ENCODE measurements around the gene SYNE2.

GRCh38 chr14:63904724-63905123, 51.9 kb downstream of the SYNE2 start:
- TF ChIP-seq, protein P1, sequence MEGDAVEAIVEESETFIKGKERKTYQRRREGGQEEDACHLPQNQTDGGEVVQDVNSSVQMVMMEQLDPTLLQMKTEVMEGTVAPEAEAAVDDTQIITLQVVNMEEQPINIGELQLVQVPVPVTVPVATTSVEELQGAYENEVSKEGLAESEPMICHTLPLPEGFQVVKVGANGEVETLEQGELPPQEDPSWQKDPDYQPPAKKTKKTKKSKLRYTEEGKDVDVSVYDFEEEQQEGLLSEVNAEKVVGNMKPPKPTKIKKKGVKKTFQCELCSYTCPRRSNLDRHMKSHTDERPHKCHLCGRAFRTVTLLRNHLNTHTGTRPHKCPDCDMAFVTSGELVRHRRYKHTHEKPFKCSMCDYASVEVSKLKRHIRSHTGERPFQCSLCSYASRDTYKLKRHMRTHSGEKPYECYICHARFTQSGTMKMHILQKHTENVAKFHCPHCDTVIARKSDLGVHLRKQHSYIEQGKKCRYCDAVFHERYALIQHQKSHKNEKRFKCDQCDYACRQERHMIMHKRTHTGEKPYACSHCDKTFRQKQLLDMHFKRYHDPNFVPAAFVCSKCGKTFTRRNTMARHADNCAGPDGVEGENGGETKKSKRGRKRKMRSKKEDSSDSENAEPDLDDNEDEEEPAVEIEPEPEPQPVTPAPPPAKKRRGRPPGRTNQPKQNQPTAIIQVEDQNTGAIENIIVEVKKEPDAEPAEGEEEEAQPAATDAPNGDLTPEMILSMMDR (IDR thresholded peaks at IDR 0.05; ENCODE audit: insufficient read depth, low read length): no peak
- TF ChIP-seq POLR2AphosphoS5 (IDR thresholded peaks at IDR 0.05; ENCODE audit: low read depth) (no peak), SPI1 (IDR thresholded peaks at IDR 0.05; ENCODE audit: borderline replicate concordance, low read depth) (no peak)
- TF ChIP-seq, protein P2, sequence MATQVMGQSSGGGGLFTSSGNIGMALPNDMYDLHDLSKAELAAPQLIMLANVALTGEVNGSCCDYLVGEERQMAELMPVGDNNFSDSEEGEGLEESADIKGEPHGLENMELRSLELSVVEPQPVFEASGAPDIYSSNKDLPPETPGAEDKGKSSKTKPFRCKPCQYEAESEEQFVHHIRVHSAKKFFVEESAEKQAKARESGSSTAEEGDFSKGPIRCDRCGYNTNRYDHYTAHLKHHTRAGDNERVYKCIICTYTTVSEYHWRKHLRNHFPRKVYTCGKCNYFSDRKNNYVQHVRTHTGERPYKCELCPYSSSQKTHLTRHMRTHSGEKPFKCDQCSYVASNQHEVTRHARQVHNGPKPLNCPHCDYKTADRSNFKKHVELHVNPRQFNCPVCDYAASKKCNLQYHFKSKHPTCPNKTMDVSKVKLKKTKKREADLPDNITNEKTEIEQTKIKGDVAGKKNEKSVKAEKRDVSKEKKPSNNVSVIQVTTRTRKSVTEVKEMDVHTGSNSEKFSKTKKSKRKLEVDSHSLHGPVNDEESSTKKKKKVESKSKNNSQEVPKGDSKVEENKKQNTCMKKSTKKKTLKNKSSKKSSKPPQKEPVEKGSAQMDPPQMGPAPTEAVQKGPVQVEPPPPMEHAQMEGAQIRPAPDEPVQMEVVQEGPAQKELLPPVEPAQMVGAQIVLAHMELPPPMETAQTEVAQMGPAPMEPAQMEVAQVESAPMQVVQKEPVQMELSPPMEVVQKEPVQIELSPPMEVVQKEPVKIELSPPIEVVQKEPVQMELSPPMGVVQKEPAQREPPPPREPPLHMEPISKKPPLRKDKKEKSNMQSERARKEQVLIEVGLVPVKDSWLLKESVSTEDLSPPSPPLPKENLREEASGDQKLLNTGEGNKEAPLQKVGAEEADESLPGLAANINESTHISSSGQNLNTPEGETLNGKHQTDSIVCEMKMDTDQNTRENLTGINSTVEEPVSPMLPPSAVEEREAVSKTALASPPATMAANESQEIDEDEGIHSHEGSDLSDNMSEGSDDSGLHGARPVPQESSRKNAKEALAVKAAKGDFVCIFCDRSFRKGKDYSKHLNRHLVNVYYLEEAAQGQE (IDR thresholded peaks at IDR 0.05; ENCODE audit: insufficient replicate concordance, low read depth): no peak

Data from HL-60 (cell line).